PC-9 (cell line): Measurements from ENCODE around the gene NPTX1.

Experiments
- CTCF ChIP-seq: fragments of 200-600 bp; sonication (generic); conservative IDR thresholded peaks from 2 replicates; pipeline ENCODE4 v1.6.1; 2017; ENCODE audit warnings: mixed run types, antibody characterized with exemption, mild to moderate bottlenecking, moderate library complexity
- EZH2 ChIP-seq: fragments of 200-600 bp; sonication (generic); IDR thresholded peaks from 2 replicates; pipeline ENCODE4 v1.8.0; 2017; ENCODE audit warnings: antibody characterized with exemption, low read depth

GRCh38 chr17:80482058-80482318 lies 5.6 kb upstream of the NPTX1 start:
- TF ChIP-seq CTCF (no peak), EZH2 (no peak)
